Medulla oblongata (tissue), 1 donor: ENCODE results near the gene HMCN2.
"Not testable (repeated sequence)": the region's sequence is repeated elsewhere in the genome, so short reads cannot be mapped to it uniquely, and the experiment has no call there.

ENCODE experiments used
- DNase-seq: peaks from one replicate; pipeline ENCODE4 v3.0.0-alpha.2; 2015; ENCODE audit errors: extremely low spot score

HMCN2 gene

DNA sequence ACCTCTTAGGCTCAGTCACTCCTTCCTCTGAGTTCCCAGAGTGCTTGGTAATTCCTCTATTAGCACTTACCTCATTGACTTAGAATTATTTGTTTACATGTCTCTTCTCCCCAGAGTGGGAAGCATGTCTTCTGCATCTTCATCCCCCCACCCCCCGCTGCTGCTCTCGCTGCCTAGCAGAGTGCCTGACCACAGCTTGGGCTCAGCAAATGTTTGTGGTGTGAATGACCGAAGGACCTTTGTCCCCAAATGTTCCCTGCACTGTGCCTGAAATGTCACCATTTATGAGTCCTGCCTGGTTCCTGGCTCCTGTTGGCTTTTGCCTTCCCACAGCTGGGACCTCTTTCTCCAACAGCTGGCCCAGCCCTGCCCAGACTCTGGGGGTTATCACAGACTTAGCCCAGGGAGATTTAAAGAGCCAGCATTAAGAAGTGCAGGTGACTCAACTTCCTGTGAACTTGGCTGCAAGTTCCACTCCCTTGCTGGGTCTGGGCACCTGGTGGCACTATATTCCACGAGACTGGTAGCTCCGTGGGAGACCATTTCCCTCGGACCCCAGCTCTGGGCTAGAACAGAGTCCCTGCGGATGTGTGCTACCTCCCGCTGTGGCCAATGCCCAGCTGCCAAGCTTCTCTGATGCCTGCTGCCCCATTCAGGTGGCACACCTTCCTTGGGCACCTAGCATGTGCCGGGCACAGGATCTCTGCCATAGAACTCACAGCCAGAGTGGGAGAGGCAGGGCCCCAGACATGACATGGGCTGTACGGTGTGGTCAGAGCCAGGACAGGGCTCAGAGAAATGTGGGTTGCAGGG lies 1.8 kb upstream of the HMCN2 start:
- DNase-seq: no peak

DNA sequence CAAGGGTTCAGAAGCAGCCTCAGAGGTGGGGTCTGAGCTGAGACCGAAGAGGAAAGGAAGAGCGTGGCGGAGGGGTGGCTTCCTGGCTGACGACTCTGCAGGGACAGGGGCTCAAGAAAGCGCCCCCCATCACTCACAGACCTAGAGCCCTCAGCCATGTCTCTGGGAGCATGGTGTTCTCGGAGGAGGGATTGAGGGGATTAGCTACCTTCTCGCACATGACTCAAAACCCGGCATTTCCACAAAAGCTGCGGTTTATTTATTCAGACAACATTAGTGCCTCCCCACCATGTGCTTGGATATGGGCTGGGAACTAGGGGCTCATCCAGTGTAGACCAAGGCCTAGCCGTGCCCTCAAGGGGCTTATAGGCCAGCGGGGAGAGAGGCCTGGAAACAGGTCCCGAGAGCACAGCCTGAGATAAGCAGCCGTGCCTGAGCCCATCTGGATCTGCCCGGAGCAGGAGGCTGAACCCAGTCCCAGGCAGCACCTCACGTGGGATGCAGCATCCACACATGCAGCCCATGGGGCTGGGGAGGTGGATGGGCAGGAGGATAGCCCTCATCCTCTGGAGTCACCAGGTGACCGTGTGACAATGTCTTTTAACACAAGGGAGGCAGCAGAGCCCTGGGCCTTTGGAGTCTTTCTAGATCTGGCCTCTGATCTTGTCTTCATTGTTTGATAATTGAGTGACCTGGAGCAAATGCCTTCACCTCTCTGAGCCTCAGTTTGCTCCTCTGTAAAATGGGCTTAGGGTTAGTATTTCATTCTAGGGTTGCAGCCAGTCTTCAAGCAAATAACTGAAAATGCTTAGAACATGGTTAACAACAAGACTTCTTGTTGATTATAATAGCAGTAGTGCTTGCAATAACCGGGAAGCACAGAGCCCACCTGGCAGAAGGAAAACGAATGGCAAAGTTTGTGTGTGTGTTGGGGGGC lies 878 bp upstream of the HMCN2 start:
- no peak for DNase-seq

DNA sequence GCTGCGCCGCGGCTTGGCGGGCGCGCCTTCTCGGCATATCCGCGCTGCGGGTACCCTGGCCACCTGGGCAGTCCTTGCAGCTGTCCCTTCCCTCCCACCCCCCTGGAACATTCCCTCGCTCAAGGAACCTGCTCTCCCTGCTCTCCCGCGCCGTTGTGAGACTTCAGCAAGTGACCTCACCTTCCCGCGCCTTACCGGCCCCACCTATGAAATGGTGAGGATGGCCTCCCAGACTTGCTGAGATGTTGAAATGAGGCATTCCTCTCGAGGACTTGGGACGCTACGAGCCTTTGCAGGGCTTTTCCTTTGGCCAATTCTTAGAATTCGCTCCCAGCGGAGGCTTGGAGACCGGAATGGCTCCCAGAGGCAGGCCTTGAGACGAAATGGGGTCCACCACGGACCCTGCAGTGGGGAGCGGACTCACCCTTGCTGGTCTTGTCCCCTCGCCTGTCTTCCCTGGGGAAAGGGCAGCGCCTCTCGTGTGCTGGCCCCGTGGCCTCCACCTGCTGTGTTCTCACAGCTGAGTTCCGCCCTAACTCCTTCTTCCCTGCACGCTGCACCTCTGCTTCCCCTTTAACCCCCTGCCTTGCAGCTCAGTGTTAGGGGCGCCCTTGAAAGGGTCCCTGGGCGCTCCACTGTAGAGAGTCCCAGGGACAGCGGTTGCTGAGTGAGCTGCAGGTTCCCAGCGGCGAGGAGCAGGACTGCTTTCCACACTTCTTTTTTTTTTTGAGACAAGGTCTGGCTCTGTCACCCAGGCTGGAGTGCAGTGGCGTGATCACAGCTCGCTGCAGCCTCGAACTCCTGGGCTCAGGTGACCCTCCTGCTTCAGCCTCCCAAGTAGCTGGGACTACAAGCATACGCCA lies 907 bp downstream of the HMCN2 start:
- DNase-seq: no peak

DNA sequence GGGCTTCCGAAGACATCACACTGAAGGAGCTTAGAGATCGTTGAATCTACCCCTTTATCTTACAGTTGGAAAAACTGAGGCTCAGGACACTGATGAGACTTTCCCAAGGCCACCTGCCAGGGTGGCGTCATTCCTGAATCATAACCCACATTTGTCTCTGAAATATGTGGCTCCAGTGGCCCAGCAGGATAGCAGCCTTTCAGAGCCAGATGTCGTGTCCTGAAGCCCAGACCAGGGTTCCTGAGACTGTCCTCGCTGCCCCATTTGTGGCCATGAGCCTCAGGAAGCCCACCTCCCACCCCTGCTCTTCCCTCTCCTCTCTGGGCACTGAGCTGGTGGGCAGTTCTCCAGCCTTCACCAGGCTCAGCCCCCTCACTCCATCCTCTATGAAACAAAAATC lies 2.4 kb downstream of the HMCN2 start:
- DNase-seq: no peak

DNA sequence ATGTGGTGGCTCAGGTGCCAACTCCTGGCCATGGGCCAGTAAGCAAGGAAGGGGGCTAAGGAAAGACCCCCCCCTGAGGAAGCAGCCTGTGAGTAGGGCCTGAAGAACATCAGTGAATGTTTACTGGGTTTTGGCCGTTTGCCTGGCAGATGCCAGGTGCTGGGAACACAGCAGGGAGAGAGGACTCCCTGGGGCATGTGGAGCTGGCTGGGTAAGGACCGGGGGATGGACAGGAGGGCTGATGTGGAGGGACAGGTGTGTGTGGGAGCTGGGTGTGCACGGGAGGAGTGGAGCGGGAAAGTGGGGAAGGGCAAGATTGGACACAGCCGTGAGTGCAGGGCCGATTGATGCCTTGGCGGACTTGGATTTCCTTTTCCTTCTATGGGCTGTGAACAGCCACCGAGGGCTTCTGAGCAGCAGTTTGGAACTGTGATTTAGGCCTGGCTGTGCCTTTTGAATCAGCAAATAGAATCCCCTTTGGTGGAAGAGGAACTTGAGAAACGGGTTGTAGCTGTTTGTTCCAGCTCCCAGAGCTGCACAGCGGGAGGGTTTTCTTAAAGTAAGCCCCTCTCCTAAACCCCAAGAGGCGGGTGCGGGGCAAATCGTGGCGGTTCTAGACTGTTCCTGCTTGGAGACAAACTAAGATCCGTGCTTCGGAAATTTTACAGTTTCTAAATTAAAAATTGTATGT lies 3.1 kb downstream of the HMCN2 start:
- peak; percentile 47 for DNase-seq

DNA sequence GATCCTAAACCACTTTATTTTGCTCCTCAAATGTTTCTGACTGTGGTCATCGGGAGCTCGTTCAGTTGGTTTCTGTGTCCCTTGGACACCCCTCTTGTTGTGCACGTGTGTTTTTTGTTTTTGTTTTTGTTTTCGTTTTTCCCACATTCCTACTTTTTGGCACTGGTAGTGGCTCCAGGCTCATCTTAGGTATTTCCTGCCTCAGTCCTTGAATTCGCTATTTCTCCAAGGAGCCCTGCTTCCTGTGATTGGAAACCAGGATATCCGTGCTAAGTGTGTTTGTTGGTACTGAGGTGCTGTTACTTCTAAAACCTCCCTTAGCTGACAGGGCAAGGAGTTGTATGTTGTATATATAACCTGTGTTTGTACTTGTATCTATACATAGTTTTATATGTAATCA lies 5.9 kb downstream of the HMCN2 start:
- DNase-seq: no peak

DNA sequence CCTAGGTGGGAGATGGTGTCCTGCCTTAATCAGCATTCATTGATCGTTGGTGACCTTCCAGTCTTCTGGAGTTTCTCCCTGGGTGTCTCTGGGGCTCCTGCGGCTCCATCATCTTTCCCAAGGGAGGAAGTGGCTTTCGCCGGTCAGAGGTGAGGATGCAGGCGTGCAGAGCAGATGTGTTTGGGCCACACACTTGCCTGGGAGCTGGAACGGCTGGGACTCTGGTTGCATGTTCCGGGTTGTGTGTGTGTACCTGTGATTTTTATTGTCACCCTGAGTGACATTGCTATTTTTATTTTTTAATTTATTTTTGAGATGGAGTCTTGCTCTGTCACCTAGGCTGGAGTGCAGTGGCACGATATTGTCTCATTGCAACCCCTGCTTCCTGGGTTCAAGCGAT lies 9.6 kb downstream of the HMCN2 start:
- no peak for DNase-seq

DNA sequence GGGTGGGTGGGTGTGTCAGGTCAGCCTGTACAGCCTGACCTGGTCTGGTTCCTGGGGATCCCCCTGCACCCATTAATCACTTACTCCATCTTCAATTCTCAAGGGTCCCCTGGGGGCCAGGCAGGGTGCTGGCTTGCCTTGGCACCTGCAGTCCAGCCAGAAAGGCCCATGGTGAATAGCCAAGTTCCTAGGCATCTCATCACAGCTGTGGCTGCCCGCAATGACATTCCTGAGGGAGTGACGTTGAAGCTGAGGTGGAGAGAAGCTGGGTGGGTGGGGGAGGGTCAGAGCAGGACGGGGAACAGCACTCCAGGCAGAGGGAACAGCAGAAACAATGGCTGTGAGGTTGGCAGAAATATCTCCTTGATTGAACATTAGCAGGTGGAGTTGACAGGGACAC lies 10.6 kb downstream of the HMCN2 start:
- no peak for DNase-seq

DNA sequence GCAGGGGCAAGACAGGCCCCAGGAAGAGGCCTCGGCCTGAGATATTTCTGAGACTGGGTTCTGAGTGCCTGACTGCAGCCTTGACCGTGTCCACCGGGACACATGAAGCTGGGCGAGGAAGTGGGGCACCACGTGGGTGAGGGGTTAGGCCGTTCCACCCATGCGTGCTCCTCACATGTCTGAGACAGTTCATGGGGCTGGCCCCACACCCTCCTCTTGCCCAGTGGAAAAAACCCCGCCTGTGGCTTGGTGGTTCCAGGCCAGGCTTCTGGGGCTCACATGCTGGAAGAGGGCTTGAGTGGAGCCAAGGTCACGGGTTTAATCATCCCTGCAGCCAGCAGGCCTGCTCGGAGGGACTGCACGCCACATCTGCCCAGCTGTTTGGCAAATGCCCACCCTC lies 11.4 kb downstream of the HMCN2 start:
- no peak for DNase-seq

DNA sequence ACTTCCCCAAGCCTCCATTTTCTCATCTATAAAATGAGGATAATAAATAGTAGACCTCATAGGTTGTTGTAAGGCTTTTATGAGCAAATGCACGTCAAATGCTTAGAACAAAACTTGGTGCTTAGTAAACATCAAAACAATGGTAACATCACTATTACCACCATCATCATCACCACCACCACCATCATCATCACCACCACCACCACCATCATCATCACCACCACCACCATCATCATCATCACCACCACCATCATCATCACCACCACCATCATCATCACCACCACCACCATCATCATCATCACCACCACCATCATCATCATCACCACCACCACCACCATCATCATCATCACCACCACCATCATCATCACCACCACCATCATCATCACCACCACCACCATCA lies 12.0 kb downstream of the HMCN2 start:
- not testable (repeated sequence) for DNase-seq

DNA sequence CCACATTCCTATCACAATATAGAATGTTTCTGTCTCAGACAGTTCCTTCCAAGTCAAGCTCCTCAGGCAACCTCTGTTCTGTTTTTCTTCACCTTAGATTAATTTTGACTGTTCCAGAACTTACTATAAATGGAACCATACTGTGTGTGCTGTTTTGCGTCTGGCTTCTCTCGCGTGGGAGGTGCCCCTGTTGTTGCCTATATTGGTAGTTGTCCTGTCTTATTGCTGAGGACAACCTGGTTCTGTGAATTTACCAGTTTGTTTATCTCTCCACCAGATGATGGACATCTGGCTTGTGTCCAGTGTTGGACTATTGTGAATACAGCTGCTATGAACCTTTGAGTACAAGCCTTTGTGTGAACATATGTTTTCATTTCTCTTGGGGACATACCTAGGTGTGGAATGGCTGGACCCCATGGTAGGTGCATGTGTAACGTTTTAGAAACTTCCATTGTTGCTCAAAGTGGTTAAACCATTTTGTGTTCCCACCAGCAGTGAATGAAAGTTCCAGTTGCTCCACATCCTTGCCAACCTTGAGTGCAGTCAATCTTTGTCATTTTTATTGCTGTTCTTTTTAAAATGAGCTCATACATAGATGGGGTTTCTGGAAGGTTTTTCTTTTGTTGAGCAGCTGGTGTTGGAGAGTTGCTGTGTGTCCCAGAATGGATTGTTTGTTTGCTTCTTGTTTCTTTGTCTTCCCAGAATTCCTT lies 18.1 kb downstream of the HMCN2 start:
- no peak for DNase-seq

DNA sequence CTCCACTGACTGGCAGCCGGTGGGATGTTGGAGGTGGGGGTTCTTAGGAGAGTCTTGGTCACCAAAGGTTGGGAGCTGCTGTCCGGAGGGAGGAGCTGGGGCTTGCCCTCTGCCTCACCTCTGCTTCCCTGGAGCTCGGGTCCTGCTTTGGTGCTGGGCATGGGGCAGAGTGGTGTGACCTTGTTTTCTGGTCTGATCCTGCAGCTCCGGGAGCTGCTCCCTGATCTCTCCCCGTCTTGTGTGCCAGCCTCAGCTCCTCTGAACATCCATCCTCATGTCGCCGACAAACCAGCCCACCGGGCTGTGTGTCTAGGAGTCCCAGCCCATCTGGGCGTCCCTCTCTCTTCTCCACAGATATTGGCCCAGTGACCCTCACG lies 18.7 kb downstream of the HMCN2 start:
- no peak for DNase-seq

DNA sequence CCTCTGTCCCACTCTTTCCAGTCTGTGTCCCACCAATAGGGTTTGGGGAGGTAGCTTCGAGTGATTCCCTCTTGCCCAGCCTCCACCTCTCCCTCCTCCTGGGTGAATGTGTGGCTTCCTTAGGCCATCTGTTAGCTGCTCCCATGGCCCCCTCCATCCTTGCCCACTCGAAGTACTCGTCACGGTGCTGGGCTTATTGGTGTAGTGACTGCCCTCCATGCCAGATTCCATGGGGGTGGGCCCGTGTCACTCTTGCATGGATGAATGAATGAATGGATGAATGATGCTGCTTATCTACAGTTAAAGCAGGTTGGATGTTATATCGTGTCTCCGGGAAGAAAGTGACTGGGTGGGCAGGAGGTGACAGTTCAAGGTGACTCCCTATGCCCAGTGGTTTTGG lies 19.1 kb downstream of the HMCN2 start:
- DNase-seq: no peak

DNA sequence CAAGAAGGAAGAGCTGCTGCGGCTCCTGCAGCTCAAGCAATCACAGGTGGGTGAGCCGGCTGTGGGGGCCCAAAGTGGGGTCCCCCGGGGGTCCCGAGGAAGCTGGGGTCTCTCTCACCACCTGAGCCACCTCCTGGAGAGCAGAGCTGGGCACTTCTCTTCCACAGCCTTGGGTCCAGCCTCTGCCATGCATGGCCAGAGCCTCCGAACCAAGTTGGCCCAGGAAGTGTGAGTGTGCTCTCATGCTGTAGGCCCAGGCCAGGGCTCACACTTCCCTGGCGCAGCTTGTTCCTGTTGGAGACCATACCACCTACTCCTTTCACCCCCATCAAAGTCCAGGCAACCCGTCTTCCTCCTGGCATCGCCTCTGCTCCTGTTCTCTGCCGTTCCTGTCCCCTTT lies 19.7 kb downstream of the HMCN2 start:
- DNase-seq: no peak

DNA sequence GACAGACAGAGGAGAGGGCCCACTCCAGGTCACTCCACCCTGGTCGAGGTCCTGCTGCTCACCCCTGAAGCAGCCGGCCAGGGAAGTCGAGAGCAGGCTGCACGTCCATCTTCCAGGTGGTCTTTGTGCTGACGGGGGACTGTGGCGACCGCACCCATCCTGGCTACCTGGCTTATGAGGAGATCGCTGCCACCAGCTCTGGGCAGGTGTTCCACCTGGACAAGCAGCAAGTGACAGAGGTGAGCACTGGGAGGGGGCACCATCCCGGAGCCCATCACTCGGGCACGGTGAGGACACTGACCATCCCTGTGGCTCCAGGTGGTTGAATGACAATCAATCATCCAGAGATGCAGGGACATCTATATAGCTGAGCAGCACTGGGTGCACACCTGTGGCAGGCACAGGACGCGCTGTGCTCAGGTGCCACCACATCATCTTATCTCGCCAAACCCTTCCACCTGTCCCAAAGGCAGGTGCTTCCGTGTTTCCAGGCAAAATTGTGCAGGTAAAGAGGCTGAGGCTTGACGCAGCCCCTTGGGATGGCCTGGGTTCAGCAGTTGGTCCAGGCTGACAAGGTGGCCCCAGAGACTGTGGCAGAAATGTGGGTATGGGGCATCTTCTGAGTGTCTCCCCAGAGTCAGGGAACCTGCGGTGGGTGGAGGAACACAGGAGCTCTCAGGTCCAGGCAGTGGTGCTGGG lies 20.7 kb downstream of the HMCN2 start:
- DNase-seq: no peak

DNA sequence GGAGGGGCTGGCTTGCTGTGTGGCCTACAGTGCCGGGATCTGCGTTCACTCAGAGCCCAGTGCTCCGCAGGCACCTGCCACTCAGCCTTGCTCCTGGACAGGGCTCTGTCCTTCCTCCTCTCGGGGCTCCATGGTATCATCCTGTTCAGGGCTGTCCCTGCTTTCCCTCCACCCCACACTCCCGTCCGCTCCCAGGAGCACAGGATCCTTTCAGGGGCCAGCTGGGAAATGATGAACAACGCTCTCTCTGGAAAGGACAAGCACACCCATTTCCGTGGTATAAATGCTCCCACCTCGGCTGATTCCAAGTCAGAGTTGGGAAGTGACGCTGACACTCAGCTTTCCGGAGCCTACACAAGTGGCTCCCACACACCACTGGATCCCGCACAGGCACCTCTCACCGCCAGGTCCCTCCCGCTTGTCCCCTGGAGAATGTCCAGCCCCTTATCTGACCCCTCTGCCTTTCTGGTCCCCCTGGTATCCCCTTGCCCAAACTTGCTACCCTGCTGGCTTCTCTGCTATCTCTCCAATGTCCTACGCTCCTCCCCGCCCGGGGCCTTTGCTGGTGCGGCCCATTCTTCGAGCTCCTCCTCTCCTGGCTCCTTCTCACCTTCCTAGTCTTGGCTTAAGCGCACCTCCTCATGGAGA lies 21.3 kb downstream of the HMCN2 start:
- DNase-seq: no peak

DNA sequence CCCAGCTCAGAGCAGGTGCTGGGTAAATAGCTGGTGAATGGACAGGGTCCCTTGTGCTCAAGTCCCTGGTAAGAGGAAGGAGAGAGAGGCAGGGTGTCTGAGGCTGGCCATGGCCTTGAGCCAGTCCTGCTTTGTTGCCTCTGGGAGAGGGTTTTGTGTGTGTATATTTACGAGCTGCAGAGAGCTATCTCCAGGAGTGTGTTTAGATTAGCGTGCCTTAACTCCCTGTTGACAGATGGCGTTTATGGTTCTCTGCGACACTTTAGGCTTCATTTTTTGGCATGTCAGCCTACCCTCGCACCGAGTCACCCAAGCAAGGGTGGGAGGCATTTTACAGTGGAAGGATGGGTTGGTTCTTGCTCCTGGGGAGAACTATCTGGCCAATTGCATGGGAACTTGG lies 22.2 kb downstream of the HMCN2 start:
- DNase-seq: no peak

DNA sequence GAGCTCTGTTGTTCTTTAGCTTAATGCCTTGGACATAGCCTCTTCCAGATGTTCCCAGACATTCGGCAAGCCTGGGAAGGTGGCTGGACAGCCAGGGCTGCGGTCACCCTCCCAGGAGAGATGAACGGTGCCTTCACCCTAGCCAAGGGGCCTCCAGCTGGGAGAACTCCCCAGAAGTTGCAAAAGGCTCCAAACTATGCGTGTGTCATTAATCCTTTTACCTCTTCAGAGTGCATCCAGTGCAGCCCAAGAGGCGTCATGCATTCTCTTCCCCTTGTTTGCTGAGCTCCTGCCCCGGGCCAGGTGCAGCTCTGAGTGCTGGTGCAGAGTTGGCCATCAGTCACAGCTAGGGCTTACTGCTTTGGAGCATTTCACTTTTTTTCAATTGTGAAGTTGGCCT lies 22.8 kb downstream of the HMCN2 start:
- DNase-seq: no peak

DNA sequence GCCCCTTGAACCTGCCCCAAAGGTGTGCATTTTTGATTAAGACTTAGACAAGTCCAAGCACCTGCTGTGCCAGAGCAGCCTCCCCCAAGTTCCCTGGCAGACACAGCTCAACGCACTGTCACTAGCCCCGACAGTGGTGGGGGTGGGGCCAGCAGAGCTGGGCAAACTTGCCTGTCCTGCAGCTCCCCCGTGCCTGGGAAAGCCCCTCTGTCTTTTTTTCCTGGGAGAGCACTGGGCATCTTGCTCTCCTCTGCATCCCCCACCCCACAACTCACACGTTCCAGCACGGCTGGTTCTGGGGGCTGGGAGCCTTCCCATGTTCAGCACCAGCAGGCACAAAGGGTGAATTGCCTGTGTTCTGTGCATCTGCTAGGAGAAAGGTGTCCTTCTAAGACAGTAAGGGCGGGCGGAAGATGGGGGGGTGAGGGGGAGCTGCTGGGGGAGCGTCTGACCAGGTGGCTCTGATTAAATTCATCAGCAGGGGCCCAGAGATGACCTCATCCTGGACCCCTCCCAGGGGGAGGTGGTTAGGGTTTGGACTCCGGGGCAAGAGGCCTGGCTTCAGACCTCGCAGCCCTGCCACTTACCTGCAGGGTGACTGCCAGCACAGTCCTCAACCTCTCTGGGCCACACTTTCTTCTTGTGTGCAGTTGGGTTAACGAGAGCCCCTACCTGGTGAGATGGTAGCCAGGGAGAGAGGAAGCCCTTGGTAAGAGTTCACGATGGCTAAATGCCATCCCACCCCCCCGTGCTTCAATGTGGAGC lies 23.5 kb downstream of the HMCN2 start:
- DNase-seq: no peak
